Measurements from ENCODE around the gene ST8SIA6.

ST8SIA6 gene

GRCh38 chr10:17435187-17435586 is 19.2 kb downstream of the ST8SIA6 start:
- Histone ChIP-seq H3K18ac (ENCODE audit: low read length) (no peak overlapping the region), H2BK12ac (ENCODE audit: low read length) (no peak overlapping the region), H4K8ac (ENCODE audit: low read depth, low read length) (no peak overlapping the region), H2BK120ac (ENCODE audit: insufficient read depth, low read length, poor library complexity) (no peak overlapping the region), H4K91ac (ENCODE audit: low read depth, low read length) (no peak overlapping the region), H3K27me3 (ENCODE audit: insufficient read depth, low read length) (no peaks in the 10 kb centered on the region), H3K14ac (ENCODE audit: low read length) (no peak overlapping the region), H2BK5ac (ENCODE audit: low read depth, low read length, poor library complexity) (no peak overlapping the region), H3K4ac (ENCODE audit: low read depth, low read length) (no peak overlapping the region), H3K79me1 (ENCODE audit: low read length) (no peaks in the 10 kb centered on the region), H3K4me3 (ENCODE audit: low read depth, low read length) (no peak overlapping the region), H3K79me2 (ENCODE audit: control insufficient read depth, insufficient read depth, low read length, poor library complexity) (no peaks in the 10 kb centered on the region), H3K4me2 (ENCODE audit: low read length) (no peak overlapping the region), H3K36me3 (ENCODE audit: control insufficient read depth in 1 of 2, insufficient read depth in 2 of 2, low read length in 2 of 2) (no peaks in the 10 kb centered on the region), H3K23ac (ENCODE audit: low read length) (no peak overlapping the region), H3K9me3 (ENCODE audit: insufficient read depth, low read depth, low read length) (no peaks in the 10 kb centered on the region), H2AFZ (ENCODE audit: insufficient read depth, low read length, poor library complexity) (no peak overlapping the region), H3K27ac (ENCODE audit: low read depth, low read length) (no peak overlapping the region), H2AK5ac (ENCODE audit: low read length) (no peak overlapping the region), H4K12ac (ENCODE audit: low read depth, low read length) (no peak overlapping the region), H3K4me1 (ENCODE audit: control insufficient read depth in 1 of 2, insufficient read depth in 2 of 2, low read length in 2 of 2) (no peaks in the 10 kb centered on the region), H3K9ac (ENCODE audit: low read length) (no peak overlapping the region)
- DNase-seq, result peak in 1 of 2 donors; percentile 17

GRCh38 chr10:17432723-17433122 is 21.7 kb downstream of the ST8SIA6 start:
- H3K27ac ChIP-seq (ENCODE audit: low read depth, low read length), result no peak overlapping the region
- WGBS (ENCODE audit: extremely low coverage, insufficient coverage, insufficient read length), result no CpG with 5 or more reads among the region's 6 CpGs
- H3K36me3 ChIP-seq (ENCODE audit: control insufficient read depth in 1 of 2, insufficient read depth in 2 of 2, low read length in 2 of 2), result no peaks in the 10 kb centered on the region
- no peak overlapping the region for H3K4me2 ChIP-seq (ENCODE audit: low read length)
- no peak overlapping the region for H2BK12ac ChIP-seq (ENCODE audit: low read length)
- no peak overlapping the region for H2BK5ac ChIP-seq (ENCODE audit: low read depth, low read length, poor library complexity)
- no peaks in the 10 kb centered on the region for H3K79me2 ChIP-seq (ENCODE audit: control insufficient read depth, insufficient read depth, low read length, poor library complexity)
- DNase-seq, result no peak
- H3K79me1 ChIP-seq (ENCODE audit: low read length), result no peaks in the 10 kb centered on the region
- no peak overlapping the region for H3K4me3 ChIP-seq (ENCODE audit: low read depth, low read length)
- H2AFZ ChIP-seq (ENCODE audit: insufficient read depth, low read length, poor library complexity), result no peak overlapping the region
- H3K23ac ChIP-seq (ENCODE audit: low read length), result no peak overlapping the region
- no peak overlapping the region for H3K9ac ChIP-seq (ENCODE audit: low read length)
- H3K18ac ChIP-seq (ENCODE audit: low read length), result no peak overlapping the region
- no peak overlapping the region for H3K14ac ChIP-seq (ENCODE audit: low read length)
- no peak overlapping the region for H2BK120ac ChIP-seq (ENCODE audit: insufficient read depth, low read length, poor library complexity)
- no peak overlapping the region for H4K8ac ChIP-seq (ENCODE audit: low read depth, low read length)
- no peaks in the 10 kb centered on the region for H3K4me1 ChIP-seq (ENCODE audit: control insufficient read depth in 1 of 2, insufficient read depth in 2 of 2, low read length in 2 of 2)
- no peaks in the 10 kb centered on the region for H3K9me3 ChIP-seq (ENCODE audit: insufficient read depth, low read depth, low read length)
- H2AK5ac ChIP-seq (ENCODE audit: low read length), result no peak overlapping the region
- no peaks in the 10 kb centered on the region for H3K27me3 ChIP-seq (ENCODE audit: insufficient read depth, low read length)
- H4K91ac ChIP-seq (ENCODE audit: low read depth, low read length), result no peak overlapping the region
- no peak overlapping the region for H4K12ac ChIP-seq (ENCODE audit: low read depth, low read length)
- no peak overlapping the region for H3K4ac ChIP-seq (ENCODE audit: low read depth, low read length)

DNA sequence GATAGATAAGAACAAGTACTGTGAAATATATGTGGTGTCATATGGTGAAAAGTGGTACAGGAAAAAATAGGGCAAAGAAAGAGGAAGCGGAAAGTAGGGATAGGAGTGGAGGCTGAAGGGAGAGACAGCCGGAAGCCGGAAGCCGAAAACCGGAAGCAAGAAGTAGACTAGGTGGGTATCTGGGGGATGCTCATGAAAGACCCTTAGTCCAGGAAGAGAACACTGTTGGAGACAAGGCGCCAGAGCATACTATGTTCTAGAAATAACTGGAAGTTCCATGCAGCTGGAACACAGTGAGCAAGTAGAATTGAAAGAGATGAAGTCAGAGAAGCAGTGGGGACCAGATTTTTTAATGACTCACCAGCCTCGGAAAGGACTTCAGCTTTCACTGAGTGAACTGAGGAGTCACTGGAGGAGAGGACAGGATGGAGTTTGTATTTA is 22.5 kb downstream of the ST8SIA6 start:
- Histone ChIP-seq H3K79me2 (ENCODE audit: control insufficient read depth, insufficient read depth, low read length, poor library complexity) (no peaks in the 10 kb centered on the region), H3K4me3 (ENCODE audit: low read depth, low read length) (no peak overlapping the region), H4K91ac (ENCODE audit: low read depth, low read length) (no peak overlapping the region), H3K23ac (ENCODE audit: low read length) (no peak overlapping the region), H3K27ac (ENCODE audit: low read depth, low read length) (no peak overlapping the region), H3K9ac (ENCODE audit: low read length) (no peak overlapping the region), H2BK120ac (ENCODE audit: insufficient read depth, low read length, poor library complexity) (no peak overlapping the region), H2BK5ac (ENCODE audit: low read depth, low read length, poor library complexity) (no peak overlapping the region), H3K27me3 (ENCODE audit: insufficient read depth, low read length) (no peaks in the 10 kb centered on the region), H3K4me2 (ENCODE audit: low read length) (no peak overlapping the region), H2AK5ac (ENCODE audit: low read length) (no peak overlapping the region), H4K8ac (ENCODE audit: low read depth, low read length) (no peak overlapping the region), H3K4me1 (ENCODE audit: control insufficient read depth in 1 of 2, insufficient read depth in 2 of 2, low read length in 2 of 2) (no peaks in the 10 kb centered on the region), H2AFZ (ENCODE audit: insufficient read depth, low read length, poor library complexity) (no peak overlapping the region), H3K79me1 (ENCODE audit: low read length) (no peaks in the 10 kb centered on the region), H3K9me3 (ENCODE audit: insufficient read depth, low read depth, low read length) (no peaks in the 10 kb centered on the region), H4K12ac (ENCODE audit: low read depth, low read length) (no peak overlapping the region), H2BK12ac (ENCODE audit: low read length) (no peak overlapping the region), H3K14ac (ENCODE audit: low read length) (no peak overlapping the region), H3K36me3 (ENCODE audit: control insufficient read depth in 1 of 2, insufficient read depth in 2 of 2, low read length in 2 of 2) (no peaks in the 10 kb centered on the region), H3K18ac (ENCODE audit: low read length) (no peak overlapping the region), H3K4ac (ENCODE audit: low read depth, low read length) (no peak overlapping the region)
- DNase-seq, result no peak
- no CpG with 5 or more reads among the region's 7 CpGs for WGBS (ENCODE audit: extremely low coverage, insufficient coverage, insufficient read length)

DNA sequence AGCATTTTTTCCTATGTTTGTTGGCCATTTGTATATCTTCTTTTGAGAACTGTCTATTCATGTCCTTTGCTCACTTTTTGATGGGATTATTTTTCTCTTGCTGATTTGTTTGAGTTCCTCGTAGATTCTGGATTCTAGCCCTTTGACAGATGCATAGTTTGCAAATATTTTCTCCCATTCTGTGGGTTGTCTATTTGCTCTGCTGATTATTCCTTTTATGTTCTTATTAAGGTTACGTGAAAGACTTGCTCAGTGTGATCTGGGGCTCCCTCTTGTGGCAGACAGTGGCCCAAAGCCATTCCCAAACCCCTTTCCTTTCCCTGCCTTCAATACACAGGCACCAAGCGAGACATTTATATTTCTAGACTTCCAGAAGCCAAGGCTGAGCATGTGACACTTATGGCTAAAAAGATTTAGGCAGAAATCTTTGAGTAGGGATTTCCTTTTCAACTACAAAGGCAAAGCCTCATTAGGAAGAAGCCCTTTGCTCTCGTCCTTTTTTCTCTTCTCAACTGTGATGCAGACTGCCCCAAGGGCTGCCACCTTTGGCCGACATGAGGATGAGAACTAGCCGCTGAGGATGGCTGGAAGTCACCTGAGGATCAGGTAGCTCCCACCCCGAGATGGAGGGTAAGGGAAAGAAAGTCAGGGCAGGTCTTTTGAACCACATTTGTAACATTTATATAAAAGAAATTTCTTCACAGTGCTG is 23.6 kb downstream of the ST8SIA6 start:
- Histone ChIP-seq H3K27me3 (ENCODE audit: insufficient read depth, low read length) (no peaks in the 10 kb centered on the region), H4K91ac (ENCODE audit: low read depth, low read length) (no peak overlapping the region), H2BK5ac (ENCODE audit: low read depth, low read length, poor library complexity) (no peak overlapping the region), H2BK12ac (ENCODE audit: low read length) (no peak overlapping the region), H3K79me2 (ENCODE audit: control insufficient read depth, insufficient read depth, low read length, poor library complexity) (no peaks in the 10 kb centered on the region), H3K14ac (ENCODE audit: low read length) (no peak overlapping the region), H2AK5ac (ENCODE audit: low read length) (no peak overlapping the region), H3K4me3 (ENCODE audit: low read depth, low read length) (no peak overlapping the region), H4K8ac (ENCODE audit: low read depth, low read length) (no peak overlapping the region), H3K18ac (ENCODE audit: low read length) (no peak overlapping the region), H3K27ac (ENCODE audit: low read depth, low read length) (no peak overlapping the region), H3K23ac (ENCODE audit: low read length) (no peak overlapping the region), H3K79me1 (ENCODE audit: low read length) (no peaks in the 10 kb centered on the region), H2AFZ (ENCODE audit: insufficient read depth, low read length, poor library complexity) (no peak overlapping the region), H3K9me3 (ENCODE audit: insufficient read depth, low read depth, low read length) (no peaks in the 10 kb centered on the region), H3K4ac (ENCODE audit: low read depth, low read length) (no peak overlapping the region), H2BK120ac (ENCODE audit: insufficient read depth, low read length, poor library complexity) (no peak overlapping the region), H3K9ac (ENCODE audit: low read length) (no peak overlapping the region), H3K4me2 (ENCODE audit: low read length) (no peak overlapping the region), H3K36me3 (ENCODE audit: control insufficient read depth in 1 of 2, insufficient read depth in 2 of 2, low read length in 2 of 2) (no peaks in the 10 kb centered on the region), H4K12ac (ENCODE audit: low read depth, low read length) (no peak overlapping the region), H3K4me1 (ENCODE audit: control insufficient read depth in 1 of 2, insufficient read depth in 2 of 2, low read length in 2 of 2) (no peaks in the 10 kb centered on the region)
- DNase-seq, result peak; percentile 50 to 77
- no CpG with 5 or more reads among the region's 7 CpGs for WGBS (ENCODE audit: extremely low coverage, insufficient coverage, insufficient read length)
